NB4 (cell line): ENCODE results near the gene ANKS1B.

Source experiments
- CTCF ChIP-seq: IDR thresholded peaks from one replicate; pipeline ENCODE4 v1.5.1; 2012; ENCODE audit warnings: low read depth, low read length
- MAX ChIP-seq: IDR thresholded peaks from 2 replicates; pipeline ENCODE4 v1.6.1; 2011; ENCODE audit warnings: low read depth, low read length
- MYC ChIP-seq: IDR thresholded peaks from 2 replicates; pipeline ENCODE4 v1.6.1; 2011; ENCODE audit warnings: low read depth, low read length
- POLR2A ChIP-seq: IDR thresholded peaks from 2 replicates; pipeline ENCODE4 v1.6.1; 2011; ENCODE audit warnings: mild to moderate bottlenecking; ENCODE audit not compliant: insufficient read length; ENCODE audit errors: extremely low read depth

- no peak for TF ChIP-seq CTCF
- TF ChIP-seq POLR2A, result no peak
- TF ChIP-seq MYC, result no peak
- no peak for TF ChIP-seq MAX
Measured at GRCh38 chr12:98744680-98745079, 1240.1 kb downstream of the ANKS1B start.
